ENCODE results near the gene MYL3. TPM values are rescaled to one million over a fixed set of nuclear protein-coding genes. Genes with fewer than 3 reads are reported as not detected.
"Not testable (repeated sequence)": the region's sequence is repeated elsewhere in the genome, so short reads cannot be mapped to it uniquely, and the experiment has no call there.

MYL3 gene
- total RNA-seq, 2 donors from 2014 or later = not detected

DNA sequence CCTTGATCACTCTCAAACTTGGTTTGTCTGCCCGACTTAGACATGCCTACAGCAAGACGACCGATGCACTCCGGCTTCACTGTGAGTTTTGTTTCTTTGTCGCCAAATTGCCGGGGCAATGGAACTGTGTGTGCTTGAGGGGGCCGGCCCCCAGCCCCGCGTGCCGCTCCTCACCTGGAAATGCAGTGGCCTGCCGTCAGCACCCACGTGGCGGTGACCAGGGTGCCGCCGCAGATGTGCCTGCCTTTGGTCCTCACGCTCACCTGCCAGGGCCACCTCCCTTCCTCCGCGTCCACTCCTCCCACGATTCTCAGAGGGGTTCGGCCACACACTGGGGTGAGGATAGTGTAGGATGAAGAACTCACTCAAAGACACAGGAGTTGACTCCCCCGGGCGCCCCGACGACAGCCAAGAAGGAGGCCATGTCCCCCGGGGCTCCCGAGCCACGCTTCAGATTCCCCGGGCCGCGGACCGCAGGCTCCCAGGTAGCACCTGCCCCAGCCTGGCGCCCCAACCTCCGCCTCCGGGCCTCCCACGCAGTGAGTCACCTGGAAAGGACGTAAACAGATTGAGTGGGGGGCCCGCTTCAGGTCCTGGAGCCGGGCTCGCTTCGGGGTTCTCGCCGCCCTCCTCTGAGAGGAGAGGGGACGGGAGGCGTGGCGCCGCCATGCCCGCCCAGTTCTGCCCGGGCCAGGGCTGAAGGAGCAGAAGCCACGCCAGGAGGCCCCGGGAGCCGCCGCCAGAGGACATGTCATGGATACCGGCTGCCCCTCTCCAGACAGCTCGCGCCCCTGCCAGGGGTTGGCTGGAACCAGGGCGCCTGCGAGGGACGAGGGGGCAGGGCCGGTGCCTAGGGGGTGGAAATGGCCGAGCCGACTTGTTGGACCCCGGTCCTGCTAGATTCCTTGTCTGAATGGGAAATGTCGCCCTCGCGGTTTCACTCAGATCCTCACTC, 29.6 kb downstream of the MYL3 start:
- no peak for DNase-seq (ENCODE audit: low spot score in 2 of 2)
- ATAC-seq = no peak
- Mint-ChIP-seq H3K9me3 (peaks cover 4 to 10% of the 10 kb centered on the region in 2 donors), H3K27ac (no peak overlapping the region), H3K36me3 (peaks cover 10 to 14% of the 10 kb centered on the region in 2 donors)

DNA sequence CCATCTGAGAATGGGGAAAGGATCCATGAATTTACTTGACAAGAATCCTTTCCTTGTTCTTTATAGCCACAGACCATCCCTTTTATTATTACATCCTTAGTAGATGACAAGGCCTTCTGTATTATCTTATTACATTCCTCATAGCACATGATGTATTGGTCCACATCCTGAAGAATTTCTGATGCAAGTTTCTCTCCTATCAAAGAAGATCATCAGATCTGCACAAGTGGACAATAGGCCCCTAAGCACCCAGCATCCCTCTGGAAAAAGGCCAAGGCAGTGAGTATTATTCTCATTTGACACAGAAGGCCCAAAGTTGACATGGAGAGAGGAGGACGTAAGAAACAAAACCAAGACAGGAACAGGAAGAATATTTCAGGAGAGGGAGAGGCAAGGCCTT, 31.4 kb downstream of the MYL3 start:
- no peak overlapping the region for H3K27ac Mint-ChIP-seq
- DNase-seq (ENCODE audit: low spot score in 2 of 2) = no peak

DNA sequence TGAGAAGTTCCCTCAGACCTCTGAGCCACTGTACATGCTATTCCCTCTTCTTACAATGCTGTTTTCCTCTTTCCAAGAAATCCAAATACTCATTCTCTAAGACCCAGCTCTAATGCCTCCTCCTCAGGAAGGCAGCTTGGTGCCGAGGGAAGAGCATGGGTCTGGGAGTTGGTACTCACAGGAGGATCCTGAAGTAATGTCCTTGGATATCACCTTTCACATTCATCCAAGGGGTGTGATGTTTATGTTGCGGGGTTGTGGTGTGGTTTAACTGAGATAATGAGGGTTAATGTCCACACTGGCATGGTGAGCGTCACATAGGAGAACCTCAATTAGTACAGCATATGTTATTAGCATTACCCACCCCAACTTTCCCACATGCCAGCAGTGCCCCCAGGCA, 31.9 kb downstream of the MYL3 start:
- ATAC-seq (no peak), DNase-seq (ENCODE audit: low spot score in 2 of 2) (no peak)
- H3K27ac Mint-ChIP-seq = no peak overlapping the region
- H3K36me3 Mint-ChIP-seq = no peaks in the 10 kb centered on the region
- H3K9me3 Mint-ChIP-seq = no peaks in the 10 kb centered on the region

More for the DNA sequence above, 31.4 kb downstream of the MYL3 start:
- H3K9me3 Mint-ChIP-seq = no peaks in the 10 kb centered on the region
- H3K36me3 Mint-ChIP-seq = no peaks in the 10 kb centered on the region
- no peak for ATAC-seq

DNA sequence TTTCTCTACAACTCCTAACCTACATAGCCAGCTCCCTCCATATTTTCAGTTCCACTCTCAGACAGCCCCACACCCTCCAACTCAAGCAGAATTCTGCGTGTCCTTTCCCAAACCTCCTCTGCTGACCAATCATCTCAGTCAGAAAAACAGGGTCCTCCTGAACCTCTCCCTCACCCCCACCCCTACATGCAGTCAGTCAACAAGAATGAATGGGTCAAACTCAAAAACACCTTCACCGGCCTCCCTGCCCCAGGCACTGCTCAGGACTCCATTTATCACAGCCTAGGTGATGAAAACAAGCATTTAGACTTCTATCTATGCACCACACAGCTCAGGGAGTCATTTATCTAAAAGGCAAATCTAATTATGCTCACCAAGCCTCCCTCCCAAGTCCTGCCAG, 32.4 kb downstream of the MYL3 start:
- ATAC-seq (no peak), DNase-seq (ENCODE audit: low spot score in 2 of 2) (no peak)
- Mint-ChIP-seq H3K36me3 (no peaks in the 10 kb centered on the region), H3K27ac (no peak overlapping the region), H3K9me3 (no peaks in the 10 kb centered on the region)

DNA sequence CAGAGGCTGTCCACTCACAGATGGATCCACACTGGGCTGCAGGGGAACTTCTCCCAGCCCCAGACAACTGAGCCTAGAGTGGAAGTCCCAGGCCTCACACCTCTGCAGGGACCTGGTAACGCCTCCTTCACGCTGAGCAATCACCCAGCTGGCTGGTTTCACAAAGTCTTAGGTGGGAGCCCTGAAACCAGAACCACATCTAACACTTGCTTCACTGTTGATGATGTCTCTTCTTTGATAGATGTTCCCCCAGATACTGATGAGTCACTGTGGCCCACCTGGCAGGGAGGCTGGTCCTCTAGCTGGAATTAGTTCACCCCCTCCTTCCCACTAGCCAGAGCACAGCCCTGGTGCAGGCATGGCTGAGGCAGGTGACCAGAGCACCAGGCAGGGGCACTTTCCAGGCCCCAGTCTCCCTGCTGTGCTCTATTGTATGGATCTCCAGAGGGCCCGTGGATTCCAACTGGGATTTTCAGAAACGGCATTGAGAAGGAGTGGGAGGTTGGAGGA, 33.5 kb downstream of the MYL3 start:
- Mint-ChIP-seq H3K27ac (no peak overlapping the region), H3K9me3 (no peaks in the 10 kb centered on the region), H3K36me3 (no peaks in the 10 kb centered on the region)
- peak in 1 of 2 donors; percentile 43 for DNase-seq (ENCODE audit: low spot score in 2 of 2)
- ATAC-seq = peak; percentile 92 to 99

DNA sequence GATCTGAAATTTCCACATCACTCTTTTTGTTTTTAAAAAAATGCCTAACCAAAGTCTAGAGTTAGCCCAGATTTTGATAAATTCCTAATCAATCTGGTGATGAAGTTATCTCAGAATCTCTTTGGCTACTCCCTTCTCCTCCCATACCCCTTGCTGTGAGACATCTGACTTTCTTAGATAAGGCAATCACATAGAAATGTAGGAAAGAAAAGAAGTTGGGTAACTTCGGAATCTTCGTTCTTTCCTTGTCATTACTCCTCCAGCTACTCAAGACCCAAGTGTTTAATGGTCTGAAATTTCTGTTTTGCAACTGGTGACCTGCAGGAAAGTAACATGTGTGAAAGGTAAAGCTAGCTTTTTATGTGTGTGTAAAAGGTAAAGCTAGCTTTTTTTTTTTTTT, 37.8 kb downstream of the MYL3 start:
- Mint-ChIP-seq H3K27ac (no peak overlapping the region), H3K36me3 (peaks cover 20 to 29% of the 10 kb centered on the region in 2 donors), H3K9me3 (peaks cover 12 to 29% of the 10 kb centered on the region in 2 donors)
- DNase-seq (ENCODE audit: low spot score in 2 of 2) = no peak
- no peak for ATAC-seq

DNA sequence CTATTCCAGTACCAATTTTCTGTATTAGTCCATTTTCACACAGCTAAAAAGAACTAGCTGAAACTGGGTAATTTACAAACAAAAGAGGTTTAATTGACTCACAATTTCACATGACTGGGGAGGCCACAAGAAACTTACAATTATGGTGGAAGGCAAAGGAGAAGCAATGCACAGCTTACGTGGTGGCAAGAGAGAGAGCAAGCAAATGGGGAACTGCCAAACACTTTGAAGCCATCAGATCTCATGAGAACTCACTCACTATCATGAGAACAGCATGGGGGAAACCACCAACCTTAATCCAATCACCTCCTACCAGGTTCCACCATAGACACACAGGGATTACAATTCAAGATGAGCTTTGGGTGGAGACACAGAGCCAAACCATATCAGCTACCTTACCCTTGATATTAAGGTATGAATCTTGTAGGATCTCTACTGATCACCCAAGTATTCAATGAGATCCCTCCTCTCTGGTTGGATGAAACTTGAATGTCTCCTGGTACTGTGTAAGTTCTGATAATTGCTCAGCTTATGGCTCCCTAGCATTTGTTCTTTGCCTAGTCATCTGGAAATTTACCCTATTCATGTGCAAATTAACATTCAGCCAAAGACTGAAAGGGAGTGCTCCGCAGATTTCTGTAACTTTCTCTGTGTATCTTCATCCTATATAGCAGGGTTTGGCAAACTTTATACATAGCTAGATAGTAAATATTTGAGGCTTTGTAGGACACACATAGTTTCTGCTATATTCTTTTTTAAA, 38.9 kb downstream of the MYL3 start:
- H3K9me3 Mint-ChIP-seq = peaks cover 12 to 34% of the 10 kb centered on the region in 2 donors
- H3K36me3 Mint-ChIP-seq = peaks cover 20 to 29% of the 10 kb centered on the region in 2 donors
- ATAC-seq (no peak), DNase-seq (ENCODE audit: low spot score in 2 of 2) (no peak)
- H3K27ac Mint-ChIP-seq = no peak overlapping the region

DNA sequence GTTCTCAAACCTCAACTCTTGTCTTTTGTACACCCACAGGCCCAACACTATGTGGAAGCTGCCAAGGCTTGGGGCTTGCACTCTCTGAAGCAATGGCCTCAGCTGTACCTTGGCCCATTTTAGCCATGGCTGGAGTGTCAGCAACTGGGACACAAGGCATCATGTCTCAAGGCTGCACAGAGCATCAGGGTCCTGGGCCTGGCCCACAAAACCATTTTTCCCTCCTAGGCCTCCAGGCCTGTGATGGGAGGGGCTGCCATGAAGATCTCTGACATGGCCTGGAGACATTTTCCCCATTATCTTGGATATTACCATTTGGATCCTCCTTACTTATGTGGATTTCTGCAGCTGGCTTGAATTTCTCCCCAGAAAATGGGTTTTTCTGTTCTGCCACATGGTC, 39.9 kb downstream of the MYL3 start:
- ATAC-seq; DNase-seq (ENCODE audit: low spot score in 2 of 2); H3K27ac Mint-ChIP-seq: not testable (repeated sequence)
- H3K36me3 Mint-ChIP-seq = peaks cover 20 to 29% of the 10 kb centered on the region in 2 donors
- peaks cover 12 to 34% of the 10 kb centered on the region in 2 donors for H3K9me3 Mint-ChIP-seq

DNA sequence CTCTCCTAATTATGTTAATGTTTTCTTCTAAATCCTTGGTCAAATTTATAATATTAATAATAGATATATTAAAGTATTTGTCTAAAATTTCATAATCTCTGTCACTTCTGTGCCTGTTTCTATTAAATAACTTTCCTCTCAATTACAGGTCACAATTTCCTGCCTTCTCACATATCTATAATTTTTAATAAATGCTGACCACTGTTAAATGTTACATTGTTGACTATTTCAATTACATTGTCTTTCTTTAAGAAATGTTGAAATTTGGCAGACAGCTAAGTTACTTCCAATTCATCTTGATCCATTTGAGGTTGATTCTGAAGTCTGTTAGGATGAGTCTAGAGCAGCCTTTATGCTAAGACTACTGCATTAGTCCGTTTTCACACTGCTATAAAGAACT, 41.7 kb downstream of the MYL3 start:
- DNase-seq (ENCODE audit: low spot score in 2 of 2) (no peak), ATAC-seq (no peak)
- peaks cover 20 to 29% of the 10 kb centered on the region in 2 donors for H3K36me3 Mint-ChIP-seq
- peaks cover 12 to 34% of the 10 kb centered on the region in 2 donors for H3K9me3 Mint-ChIP-seq
- no peak overlapping the region for H3K27ac Mint-ChIP-seq

DNA sequence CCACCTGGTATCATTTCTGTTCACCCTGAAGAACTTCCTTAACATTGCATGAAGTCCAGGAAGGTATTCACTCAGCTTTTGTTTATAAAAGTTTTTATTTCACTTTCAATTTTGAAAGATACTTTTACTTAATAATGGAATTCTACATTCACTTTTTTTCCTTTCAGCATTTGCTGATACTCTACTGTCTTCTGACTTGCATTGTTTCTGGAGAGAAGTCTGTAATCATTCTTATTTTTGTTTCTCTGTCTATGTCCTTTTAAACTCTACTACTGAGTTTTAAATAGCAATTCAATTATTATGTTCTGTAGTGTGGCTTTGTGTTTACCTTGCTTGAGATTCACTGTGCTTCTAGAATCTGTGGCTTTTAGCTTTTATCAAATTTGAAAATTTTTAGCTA, 42.4 kb downstream of the MYL3 start:
- DNase-seq (ENCODE audit: low spot score in 2 of 2) (no peak), ATAC-seq (no peak)
- no peak overlapping the region for H3K27ac Mint-ChIP-seq
- peaks cover 12 to 34% of the 10 kb centered on the region in 2 donors for H3K9me3 Mint-ChIP-seq
- peaks cover 20 to 29% of the 10 kb centered on the region in 2 donors for H3K36me3 Mint-ChIP-seq

DNA sequence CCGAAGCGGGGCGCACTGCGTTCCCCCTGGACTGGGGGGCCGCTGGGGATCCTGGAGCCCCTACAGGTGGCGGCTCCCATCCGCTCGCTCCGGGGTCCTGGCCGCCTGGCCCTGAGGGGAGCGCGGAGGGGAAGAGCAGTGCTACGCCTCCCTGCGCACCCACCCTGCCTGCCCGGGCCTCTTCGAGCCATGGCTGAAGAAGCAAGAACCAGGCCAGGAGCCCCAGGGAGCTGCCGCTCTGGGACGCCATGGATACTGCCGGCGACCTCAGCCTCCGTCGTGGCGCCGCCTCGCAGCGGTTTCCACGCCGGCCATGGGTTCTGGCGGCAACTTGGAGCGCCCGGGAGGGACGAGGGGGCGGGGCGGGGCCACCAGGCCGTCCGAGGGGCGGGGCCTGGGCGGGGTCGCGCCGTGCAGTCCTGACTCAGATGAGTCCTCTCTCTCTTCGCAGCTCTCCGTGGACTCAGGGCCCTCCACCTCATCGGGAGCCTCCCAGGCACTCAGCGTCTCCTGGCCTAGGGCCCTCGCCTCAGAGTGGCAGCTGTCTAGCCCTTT, 50.9 kb downstream of the MYL3 start:
- no peak overlapping the region for H3K27ac Mint-ChIP-seq
- H3K36me3 Mint-ChIP-seq = no peaks in the 10 kb centered on the region
- DNase-seq (ENCODE audit: low spot score in 2 of 2) = peak; percentile 58 to 70
- H3K9me3 Mint-ChIP-seq = no peaks in the 10 kb centered on the region
- ATAC-seq = peak; percentile 92 to 95

DNA sequence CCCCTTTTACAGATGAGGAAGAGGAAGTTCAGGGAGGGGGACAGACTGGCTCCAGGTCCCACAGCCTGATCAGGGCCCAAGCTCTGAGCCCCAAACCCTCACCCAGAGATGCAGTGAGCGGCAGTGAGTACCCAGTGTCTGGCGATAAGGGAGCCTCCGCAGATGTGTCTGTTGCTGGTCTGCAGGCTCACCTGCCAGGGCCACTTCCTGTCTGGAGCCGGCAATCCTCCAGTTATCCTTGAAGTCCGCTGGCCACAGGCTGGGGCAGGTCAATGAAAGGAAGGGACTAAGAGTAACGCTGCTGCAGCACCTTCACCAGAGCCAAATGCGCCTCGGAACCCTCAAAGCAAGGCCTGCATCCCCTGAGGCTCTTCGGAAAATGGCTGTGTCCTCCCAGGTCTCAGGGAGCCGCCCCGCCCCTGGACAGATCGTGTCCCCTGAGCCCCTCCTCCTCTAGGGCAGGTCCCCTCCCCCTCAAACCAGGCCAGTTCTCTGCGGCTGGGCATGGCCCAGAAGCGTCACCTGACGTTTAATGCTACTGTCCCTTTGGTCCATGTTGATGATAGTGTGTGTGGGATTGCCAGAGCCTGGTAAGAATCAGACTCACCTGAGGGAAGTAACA, 51.5 kb downstream of the MYL3 start:
- H3K9me3 Mint-ChIP-seq = no peaks in the 10 kb centered on the region
- ATAC-seq = peak in 1 of 2 donors; percentile 10
- DNase-seq (ENCODE audit: low spot score in 2 of 2) = no peak
- no peak overlapping the region for H3K27ac Mint-ChIP-seq
- no peaks in the 10 kb centered on the region for H3K36me3 Mint-ChIP-seq

DNA sequence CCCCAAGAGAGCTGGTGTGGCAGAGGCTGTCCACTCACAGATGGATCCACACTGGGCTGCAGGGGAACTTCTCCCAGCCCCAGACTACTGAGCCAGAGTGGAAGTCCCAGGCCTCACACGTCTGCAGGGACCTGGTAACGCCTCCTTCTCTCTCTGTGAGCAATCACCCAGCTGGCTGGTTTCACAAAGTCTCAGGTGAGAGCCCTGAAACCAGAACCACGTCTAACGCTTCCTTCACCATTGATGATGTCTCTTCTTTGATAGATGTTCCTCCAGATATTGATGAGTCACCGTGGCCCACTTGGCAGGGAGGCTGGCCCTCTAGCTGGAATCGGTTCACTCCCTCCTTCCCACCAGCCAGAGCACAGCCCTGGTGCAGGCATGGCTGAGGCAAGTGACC, 54.5 kb downstream of the MYL3 start:
- H3K27ac Mint-ChIP-seq = peak overlapping the region in 1 of 2 donors; percentile 33
- not testable (repeated sequence) for H3K36me3 Mint-ChIP-seq; H3K9me3 Mint-ChIP-seq; DNase-seq (ENCODE audit: low spot score in 2 of 2)
- ATAC-seq = peak; percentile 48 to 81
